Activated CD8-positive, alpha-beta memory T cell treated with anti-CD3 and anti-CD28 coated beads, Interleukin-2, amount 10 ng/mL, durations not matched to agents 7 days and 5 days (primary cell): ENCODE measurements around the gene AGAP1. TPM values are rescaled to one million over a fixed set of nuclear protein-coding genes. Genes with fewer than 3 reads are reported as not detected.

Source experiments
- ATAC-seq: fragments of 150-1000 bp; cut with Tn5 transposase; one replicate; pipeline ENCODE4 v1.10.0; 2021; ENCODE audit warnings: moderate library complexity
- CTCF ChIA-PET: fragments of 350-600 bp; sonication (Branson Sonifier 250); formaldehyde crosslinking; loops from one replicate; lab custom pipeline; 2021; ENCODE audit warnings: antibody characterized with exemption; lab: Charles Lee
- DNase-seq: peaks from one replicate; pipeline ENCODE4 v3.0.0-alpha.2; 2020
- H3K27ac Mint-ChIP-seq: one replicate; pipeline ENCODE4 v1.8.0; 2021; ENCODE audit warnings: mild to moderate bottlenecking, mixed read lengths
- H3K27me3 Mint-ChIP-seq: one replicate; pipeline ENCODE4 v1.8.0; 2021; ENCODE audit warnings: mixed read lengths
- H3K36me3 Mint-ChIP-seq: one replicate; pipeline ENCODE4 v1.8.0; 2021; ENCODE audit warnings: mild to moderate bottlenecking, mixed read lengths
- H3K4me1 Mint-ChIP-seq: one replicate; pipeline ENCODE4 v1.8.0; 2021; ENCODE audit warnings: mixed read lengths
- H3K4me3 Mint-ChIP-seq: one replicate; pipeline ENCODE4 v1.8.0; 2021; ENCODE audit warnings: mild to moderate bottlenecking, moderate library complexity, mixed read lengths
- H3K9me3 Mint-ChIP-seq: one replicate; pipeline ENCODE4 v1.8.0; 2022; ENCODE audit warnings: low read depth, mixed read lengths
- total RNA-seq, 2 experiments: library from RNA; stranded (reverse); gene quantifications; one replicate each; pipeline ENCODE4 v1.2.3, GENCODE V29; 2021

The AGAP1 gene
- total RNA-seq, 2 experiments from 2014 or later = 0.75 to 1.8 TPM

DNA sequence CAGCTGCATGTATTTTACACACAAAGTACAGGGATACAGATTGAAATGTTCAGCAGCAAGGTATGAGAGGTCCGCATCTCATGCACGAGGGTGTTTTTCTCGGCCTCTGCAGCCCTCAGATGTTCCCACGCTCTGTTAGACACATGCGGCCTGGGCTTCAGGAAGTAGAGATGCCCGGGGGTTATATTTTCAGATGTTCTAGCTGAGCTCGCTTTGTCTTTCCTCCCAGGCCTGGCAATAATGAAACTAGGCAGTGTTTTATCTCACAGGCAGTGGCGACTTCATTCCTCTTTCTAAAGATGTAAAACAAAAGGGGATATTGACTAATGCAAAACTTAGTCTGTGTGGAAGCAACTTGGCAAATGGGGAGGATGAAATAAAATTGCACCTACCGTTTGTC lies 483.6 kb downstream of the AGAP1 start:
- no peaks in the 10 kb centered on the region for H3K36me3 Mint-ChIP-seq
- ATAC-seq (no peak), DNase-seq (no peak)
- H3K27ac Mint-ChIP-seq = no peak overlapping the region
- H3K4me3 Mint-ChIP-seq = no peak overlapping the region
- CTCF ChIA-PET = no interaction called here
- H3K4me1 Mint-ChIP-seq = no peaks in the 10 kb centered on the region
- H3K9me3 Mint-ChIP-seq = no peaks in the 10 kb centered on the region
- peaks cover 4% of the 10 kb centered on the region for H3K27me3 Mint-ChIP-seq

DNA sequence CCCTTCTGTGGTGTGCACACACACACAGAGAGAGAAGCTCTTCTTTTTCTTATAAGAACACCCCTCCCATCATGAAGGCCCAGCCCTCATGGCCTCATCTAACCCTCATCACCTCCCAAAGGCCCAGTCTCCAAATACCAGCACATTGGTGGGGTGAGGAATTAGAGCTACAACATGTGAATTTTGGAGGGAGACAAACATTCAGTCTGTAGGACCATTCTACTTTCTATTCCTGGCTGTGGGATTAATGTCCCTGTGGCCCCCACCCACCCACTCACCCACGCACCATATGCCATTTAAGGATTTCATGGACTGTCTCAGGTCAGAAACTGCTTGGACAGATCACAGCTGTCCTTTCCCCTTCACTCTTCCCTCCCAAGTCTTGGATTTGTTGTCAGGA lies 484.2 kb downstream of the AGAP1 start:
- ATAC-seq = no peak
- Mint-ChIP-seq H3K36me3 (no peaks in the 10 kb centered on the region), H3K4me1 (no peaks in the 10 kb centered on the region), H3K27me3 (peaks cover 4% of the 10 kb centered on the region), H3K27ac (no peak overlapping the region), H3K4me3 (no peak overlapping the region), H3K9me3 (no peaks in the 10 kb centered on the region)
- CTCF ChIA-PET = no interaction called here
- DNase-seq = no peak

DNA sequence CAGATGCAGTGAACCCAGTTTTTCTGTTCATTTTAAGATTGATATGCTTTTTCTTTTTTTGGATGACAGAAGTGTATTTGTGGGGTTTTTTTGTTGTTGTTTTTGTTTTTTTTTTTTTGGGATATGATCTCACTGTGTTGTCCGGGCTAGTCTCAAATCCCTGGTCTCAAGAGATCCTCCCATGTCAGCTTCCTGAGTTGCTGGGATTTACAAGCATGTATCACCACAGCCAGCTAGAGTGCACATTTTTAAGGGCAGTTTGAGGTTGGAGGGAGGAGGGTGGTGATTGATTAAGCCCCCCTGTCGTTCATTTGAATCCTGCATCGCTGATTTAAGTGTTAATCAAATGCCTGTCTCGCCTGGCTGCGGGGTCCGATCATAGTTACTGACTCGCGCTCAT lies 485.2 kb downstream of the AGAP1 start:
- H3K27ac Mint-ChIP-seq = no peak overlapping the region
- CTCF ChIA-PET = no interaction called here
- no peaks in the 10 kb centered on the region for H3K9me3 Mint-ChIP-seq
- H3K36me3 Mint-ChIP-seq = no peaks in the 10 kb centered on the region
- DNase-seq (no peak), ATAC-seq (no peak)
- H3K4me1 Mint-ChIP-seq = no peaks in the 10 kb centered on the region
- peaks cover 4% of the 10 kb centered on the region for H3K27me3 Mint-ChIP-seq
- H3K4me3 Mint-ChIP-seq = no peak overlapping the region

DNA sequence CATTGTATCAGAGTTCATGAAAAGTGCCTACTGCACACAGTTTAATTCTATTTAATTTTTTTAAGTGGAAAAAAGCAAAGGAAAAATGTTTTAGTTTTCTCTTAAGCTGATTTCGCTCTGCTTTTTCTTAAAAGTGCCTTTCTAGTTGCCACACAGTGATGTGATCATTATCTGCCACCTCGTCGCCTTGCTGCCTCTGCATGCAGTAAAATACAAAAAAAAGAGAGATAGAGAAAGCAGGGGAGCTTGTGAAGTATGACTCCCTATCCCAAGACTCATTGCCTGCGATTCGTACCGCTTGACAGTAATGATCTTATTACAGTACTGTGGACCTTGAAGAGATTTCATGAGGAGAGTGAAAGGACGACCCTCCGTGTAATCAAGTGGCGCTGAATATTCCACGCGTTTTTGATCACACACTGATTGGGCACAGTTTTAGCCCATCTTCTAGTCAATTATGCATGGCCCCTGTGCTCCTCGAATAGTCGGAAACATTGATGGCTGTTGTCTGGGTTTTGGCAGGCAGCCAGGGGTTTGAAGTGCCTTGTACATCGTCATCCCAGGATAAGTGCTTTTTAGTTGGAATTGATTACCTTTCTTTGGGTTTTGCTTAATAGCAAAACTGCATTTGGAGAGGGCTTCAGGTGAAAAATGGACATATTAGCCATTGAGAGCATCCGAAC lies 486.1 kb downstream of the AGAP1 start:
- DNase-seq (no peak), ATAC-seq (no peak)
- Mint-ChIP-seq H3K4me1 (no peaks in the 10 kb centered on the region), H3K4me3 (no peak overlapping the region), H3K27me3 (peaks cover 4% of the 10 kb centered on the region), H3K9me3 (no peaks in the 10 kb centered on the region), H3K36me3 (no peaks in the 10 kb centered on the region), H3K27ac (no peak overlapping the region)
- CTCF ChIA-PET = no interaction called here

DNA sequence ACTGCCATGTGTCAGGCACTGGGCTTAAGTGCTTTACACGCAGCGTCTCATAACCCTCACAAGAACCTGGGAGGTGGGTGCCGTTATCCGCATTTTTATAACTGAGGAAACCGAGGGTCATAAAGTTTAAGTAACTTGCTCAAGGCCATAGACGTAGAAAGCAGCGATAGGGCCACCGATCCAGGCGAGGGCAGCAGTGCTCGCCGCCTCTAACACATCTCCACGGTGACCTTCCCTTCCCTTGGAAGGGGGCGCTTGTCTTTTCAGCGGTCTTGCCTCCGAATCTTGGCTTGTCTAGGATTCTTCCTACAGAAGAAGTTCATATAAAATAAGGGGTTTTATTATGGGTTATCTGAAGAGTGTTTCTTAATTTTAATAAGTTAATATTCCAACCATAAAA lies 487.8 kb downstream of the AGAP1 start:
- Mint-ChIP-seq H3K4me1 (no peaks in the 10 kb centered on the region), H3K9me3 (no peaks in the 10 kb centered on the region), H3K27me3 (peaks cover 4% of the 10 kb centered on the region), H3K4me3 (no peak overlapping the region), H3K36me3 (no peaks in the 10 kb centered on the region), H3K27ac (no peak overlapping the region)
- CTCF ChIA-PET = no interaction called here
- DNase-seq (no peak), ATAC-seq (no peak)

DNA sequence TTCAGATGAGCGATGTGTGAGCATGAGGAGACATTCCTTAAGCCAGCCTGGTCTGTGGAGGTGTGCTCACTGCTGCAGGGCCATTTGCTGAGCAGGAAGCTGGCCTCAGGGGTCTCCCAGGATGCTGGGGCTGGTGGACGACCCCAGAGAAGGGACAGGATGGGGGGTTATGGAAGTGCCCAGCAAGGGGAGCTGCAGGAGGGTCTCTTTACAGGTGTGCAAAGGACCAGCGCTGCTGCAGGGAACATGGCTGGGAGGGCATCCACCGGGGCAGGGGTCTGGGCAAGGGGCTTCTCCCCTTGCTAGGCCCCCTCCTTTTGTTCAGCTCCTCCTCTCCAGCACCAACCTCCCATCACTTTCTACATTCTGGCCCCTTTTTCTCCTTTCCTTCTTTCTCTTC lies 489.2 kb downstream of the AGAP1 start:
- CTCF ChIA-PET = no interaction called here
- Mint-ChIP-seq H3K9me3 (no peaks in the 10 kb centered on the region), H3K36me3 (no peaks in the 10 kb centered on the region), H3K27me3 (peaks cover 4% of the 10 kb centered on the region), H3K27ac (no peak overlapping the region), H3K4me3 (no peak overlapping the region), H3K4me1 (no peaks in the 10 kb centered on the region)
- no peak for ATAC-seq
- no peak for DNase-seq

DNA sequence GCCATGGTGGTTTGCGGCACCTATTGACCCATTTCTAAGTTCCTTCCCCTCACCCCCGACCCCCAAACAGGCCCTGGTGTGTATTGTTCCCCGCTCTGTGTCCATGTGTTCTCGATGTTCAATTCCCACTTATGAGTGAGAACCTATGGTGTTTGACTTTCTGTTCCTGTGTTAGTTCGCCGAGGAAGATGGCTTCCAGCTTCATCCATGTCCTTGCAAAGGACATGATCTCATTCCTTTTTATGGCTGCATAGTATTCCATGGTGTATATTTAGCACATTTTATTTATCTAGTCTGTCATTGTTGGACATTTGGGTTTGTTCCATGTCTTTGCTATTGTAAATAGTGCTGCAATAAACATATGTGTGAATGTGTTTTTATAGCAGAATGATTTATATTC lies 490.7 kb downstream of the AGAP1 start:
- Mint-ChIP-seq H3K27ac (no peak overlapping the region), H3K9me3 (no peaks in the 10 kb centered on the region), H3K36me3 (no peaks in the 10 kb centered on the region), H3K4me1 (no peaks in the 10 kb centered on the region), H3K4me3 (no peak overlapping the region), H3K27me3 (peaks cover 4% of the 10 kb centered on the region)
- DNase-seq (no peak), ATAC-seq (no peak)
- CTCF ChIA-PET = no interaction called here

DNA sequence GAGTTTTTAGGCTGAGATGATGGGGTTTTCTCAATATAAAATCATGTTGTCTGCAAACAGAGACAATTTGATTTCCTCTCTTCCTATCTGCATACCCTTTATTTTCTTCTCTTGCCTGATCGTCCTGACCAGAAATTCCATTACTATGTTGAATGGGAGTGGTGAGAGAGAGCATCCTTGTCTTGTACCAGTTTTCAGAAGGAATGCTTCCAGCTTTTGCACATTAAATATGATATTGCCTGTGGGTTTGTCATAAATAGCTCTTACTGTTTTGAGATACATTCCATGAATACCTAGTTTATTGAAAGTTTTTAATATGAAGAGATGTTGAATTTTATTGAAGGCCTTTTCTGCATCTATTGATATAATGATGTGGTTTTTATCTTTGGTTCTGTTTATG lies 492.5 kb downstream of the AGAP1 start:
- Mint-ChIP-seq H3K27me3 (peaks cover 4% of the 10 kb centered on the region), H3K4me1 (no peaks in the 10 kb centered on the region), H3K4me3 (no peak overlapping the region), H3K9me3 (peaks cover 2% of the 10 kb centered on the region), H3K36me3 (no peaks in the 10 kb centered on the region), H3K27ac (no peak overlapping the region)
- DNase-seq (no peak), ATAC-seq (no peak)
- CTCF ChIA-PET = no interaction called here

DNA sequence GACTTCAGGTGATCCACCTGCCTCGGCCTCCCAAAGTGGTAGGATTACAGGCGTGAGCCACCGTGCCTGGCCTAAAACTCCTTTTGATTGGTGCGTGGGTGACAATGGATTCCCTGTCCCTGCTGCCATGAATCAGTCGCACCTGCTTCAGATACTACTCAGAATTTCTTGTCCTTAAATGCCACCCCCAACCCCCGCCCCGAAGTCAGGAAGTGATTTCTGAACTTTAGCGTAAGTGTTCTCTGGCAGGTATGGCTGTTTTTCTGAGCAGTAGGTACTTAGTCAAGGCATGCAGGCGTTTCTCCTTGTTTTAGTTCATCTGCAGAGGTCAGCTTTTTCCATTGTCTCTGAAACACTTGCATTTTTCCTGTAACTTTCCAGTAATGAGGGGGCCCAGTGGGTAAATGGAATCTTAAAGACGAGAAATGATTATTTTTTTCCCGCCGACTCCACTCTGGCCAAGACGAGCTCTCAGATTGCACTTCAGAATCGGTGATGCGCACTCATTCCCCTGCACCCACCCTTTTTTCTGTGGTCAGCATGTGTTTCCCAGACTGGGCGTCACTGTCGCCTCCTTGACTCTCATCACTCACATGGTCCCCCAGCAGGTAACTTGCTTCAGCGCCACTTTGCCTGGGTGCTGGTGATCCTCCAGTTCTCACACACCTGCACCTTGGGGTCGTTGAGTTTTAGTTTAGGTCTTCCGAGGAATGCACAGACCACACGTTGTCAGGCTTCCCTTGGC lies 494.6 kb downstream of the AGAP1 start:
- ATAC-seq = no peak
- H3K4me1 Mint-ChIP-seq = no peaks in the 10 kb centered on the region
- H3K4me3 Mint-ChIP-seq = no peak overlapping the region

DNA sequence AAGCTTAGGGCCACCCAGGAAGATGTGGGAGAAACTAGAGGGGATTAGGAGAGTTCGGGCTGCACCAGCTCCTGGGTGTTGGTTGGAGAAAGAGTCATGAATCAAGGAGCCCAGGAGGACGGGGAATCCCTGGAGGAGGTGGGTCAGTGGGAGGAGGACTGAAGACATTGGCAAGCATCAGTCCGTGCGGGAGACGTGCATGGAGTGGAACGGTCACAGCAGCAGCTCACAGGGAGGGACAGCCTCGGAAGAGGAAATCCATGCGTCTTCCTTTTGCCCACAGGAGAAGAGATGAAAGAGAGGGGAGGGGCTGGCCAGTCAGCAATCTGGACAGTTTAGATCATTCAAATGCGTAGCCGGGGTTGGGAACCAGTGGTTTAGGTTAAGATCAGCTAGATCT lies 495.7 kb downstream of the AGAP1 start:
- ATAC-seq (no peak), DNase-seq (no peak)
- Mint-ChIP-seq H3K9me3 (peaks cover 2% of the 10 kb centered on the region), H3K4me3 (no peak overlapping the region), H3K27me3 (no peaks in the 10 kb centered on the region), H3K4me1 (no peaks in the 10 kb centered on the region), H3K27ac (no peak overlapping the region), H3K36me3 (no peaks in the 10 kb centered on the region)
- CTCF ChIA-PET = no interaction called here

More for the DNA sequence above, 494.6 kb downstream of the AGAP1 start:
- no peaks in the 10 kb centered on the region for H3K27me3 Mint-ChIP-seq
- CTCF ChIA-PET = no interaction called here
- H3K36me3 Mint-ChIP-seq = no peaks in the 10 kb centered on the region
- peaks cover 2% of the 10 kb centered on the region for H3K9me3 Mint-ChIP-seq
- DNase-seq = no peak
- H3K27ac Mint-ChIP-seq = no peak overlapping the region

DNA sequence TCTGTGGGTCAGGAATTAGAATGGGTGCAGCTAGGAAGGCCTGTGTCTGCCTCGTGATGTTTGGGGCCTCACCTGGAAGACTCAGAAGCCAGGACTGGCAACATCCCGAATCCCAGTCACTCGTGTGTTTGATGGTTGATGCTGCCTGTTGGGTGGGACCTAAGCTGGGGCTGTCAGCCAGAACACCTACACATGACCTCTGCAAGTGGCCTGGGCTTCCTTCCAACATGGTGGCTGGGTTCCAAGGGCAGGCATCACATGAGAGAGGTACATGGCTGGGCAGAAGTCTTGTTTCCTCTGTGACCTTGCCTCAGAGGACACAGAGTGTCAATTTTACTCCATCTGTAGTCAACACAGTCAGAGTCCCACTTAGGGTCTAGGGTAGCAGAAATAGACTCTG lies 496.5 kb downstream of the AGAP1 start:
- no peak for DNase-seq
- H3K4me1 Mint-ChIP-seq = no peaks in the 10 kb centered on the region
- H3K4me3 Mint-ChIP-seq = no peak overlapping the region
- H3K27me3 Mint-ChIP-seq = no peaks in the 10 kb centered on the region
- CTCF ChIA-PET = no interaction called here
- ATAC-seq = no peak
- no peak overlapping the region for H3K27ac Mint-ChIP-seq
- H3K9me3 Mint-ChIP-seq = peaks cover 2% of the 10 kb centered on the region
- no peaks in the 10 kb centered on the region for H3K36me3 Mint-ChIP-seq

DNA sequence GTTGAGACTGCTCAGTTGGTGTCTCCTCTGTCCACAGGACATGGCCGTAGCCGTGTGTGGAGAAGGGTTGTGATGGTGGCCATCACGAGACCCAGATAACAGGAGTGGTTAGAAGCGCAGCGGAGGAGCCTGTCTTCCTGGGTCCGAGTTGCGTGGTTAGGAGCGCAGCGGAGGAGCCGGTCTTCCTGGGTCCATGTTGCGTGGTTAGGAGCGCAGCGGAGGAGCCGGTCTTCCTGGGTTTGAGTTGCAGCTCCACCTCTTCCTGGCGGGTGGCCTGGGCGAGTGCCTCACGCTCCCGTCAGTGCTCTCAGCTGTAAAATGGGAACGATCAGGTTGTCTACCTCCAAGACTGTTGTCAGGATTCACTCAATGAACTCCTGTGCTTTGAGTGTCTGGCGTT lies 498.2 kb downstream of the AGAP1 start:
- peaks cover 2% of the 10 kb centered on the region for H3K9me3 Mint-ChIP-seq
- CTCF ChIA-PET = no interaction called here
- ATAC-seq = no peak
- no peaks in the 10 kb centered on the region for H3K36me3 Mint-ChIP-seq
- no peaks in the 10 kb centered on the region for H3K27me3 Mint-ChIP-seq
- H3K4me1 Mint-ChIP-seq = no peaks in the 10 kb centered on the region
- no peak overlapping the region for H3K4me3 Mint-ChIP-seq
- H3K27ac Mint-ChIP-seq = no peak overlapping the region
- no peak for DNase-seq

DNA sequence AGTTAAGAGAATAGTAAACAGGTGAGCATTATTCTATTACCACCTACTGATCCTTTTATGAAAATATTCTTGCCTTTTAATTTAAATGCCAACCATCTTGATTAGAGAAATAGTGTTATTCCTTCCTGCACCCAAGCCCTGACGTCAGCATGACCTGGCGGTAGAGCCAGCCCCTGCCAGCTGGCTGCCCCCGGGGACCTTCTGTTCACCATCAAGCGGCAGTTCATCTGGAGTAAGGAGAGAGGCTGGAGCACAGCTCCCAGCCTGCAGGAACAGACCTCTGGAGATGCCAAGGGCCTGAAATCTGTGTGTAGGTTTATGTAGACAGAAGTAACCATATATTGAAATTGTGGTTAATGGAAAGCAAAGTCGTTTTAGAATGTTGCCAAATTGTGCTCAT lies 502.6 kb downstream of the AGAP1 start:
- H3K36me3 Mint-ChIP-seq = no peaks in the 10 kb centered on the region
- H3K4me3 Mint-ChIP-seq = no peak overlapping the region
- CTCF ChIA-PET = no interaction called here
- H3K27me3 Mint-ChIP-seq = no peaks in the 10 kb centered on the region
- no peaks in the 10 kb centered on the region for H3K9me3 Mint-ChIP-seq
- H3K27ac Mint-ChIP-seq = no peak overlapping the region
- ATAC-seq (no peak), DNase-seq (no peak)
- H3K4me1 Mint-ChIP-seq = no peaks in the 10 kb centered on the region

DNA sequence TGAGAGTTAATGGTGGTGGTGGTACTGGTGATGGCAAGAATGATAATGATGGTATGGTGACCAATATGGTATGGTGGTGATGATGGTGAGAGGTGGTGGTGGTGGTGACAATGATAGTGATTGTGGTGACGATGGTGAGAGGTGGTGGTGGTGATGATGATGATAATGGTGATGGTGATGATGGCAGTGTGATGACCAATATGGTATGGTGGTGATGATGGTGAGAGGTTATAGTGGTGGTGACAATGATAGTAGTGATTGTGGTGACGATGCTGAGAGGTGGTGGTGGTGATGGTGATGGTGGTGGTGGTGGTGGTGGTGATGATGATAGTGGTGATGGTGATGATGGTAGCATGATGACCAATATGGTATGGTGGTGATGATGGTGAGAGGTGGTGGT lies 505.2 kb downstream of the AGAP1 start:
- no peak for DNase-seq
- Mint-ChIP-seq H3K4me3 (no peak overlapping the region), H3K27ac (no peak overlapping the region), H3K36me3 (no peaks in the 10 kb centered on the region), H3K4me1 (no peaks in the 10 kb centered on the region), H3K9me3 (peaks cover 2% of the 10 kb centered on the region), H3K27me3 (no peaks in the 10 kb centered on the region)
- CTCF ChIA-PET = no interaction called here
- ATAC-seq = no peak
